Measurements from ENCODE around the gene DBN1. TPM values are rescaled to one million over a fixed set of nuclear protein-coding genes. Genes with fewer than 3 reads are reported as not detected.
A peak's percentile ranks its signal among the peaks of the same experiment; 100 is the strongest.

The DBN1 gene
- total and polyA plus RNA-seq, 2 of the 8 experiments (the other 6 are each of a cell fraction or from before 2014, with no cell fraction given) = 168 to 333 TPM

- TF ChIP-seq ASH2L (IDR thresholded peaks at IDR 0.05; ENCODE audit: low read length) (peak; percentile 36), SUZ12 (IDR thresholded peaks at IDR 0.05; ENCODE audit: low read length) (no peak), ZNF274 (IDR thresholded peaks at IDR 0.05; ENCODE audit: borderline replicate concordance, extremely low read depth, low read length) (no peak), GABPA (IDR thresholded peaks at IDR 0.05; ENCODE audit: borderline replicate concordance, insufficient read depth, low read length) (peak; percentile 71; the same call in 1 of the 2 replicates), TCF12 (IDR thresholded peaks at IDR 0.05; ENCODE audit: low read depth, low read length) (no peak), KDM1A (IDR thresholded peaks at IDR 0.05; ENCODE audit: borderline replicate concordance, low read length) (no peak), GTF2F1 (IDR thresholded peaks at IDR 0.05; ENCODE audit: borderline replicate concordance, low read depth, low read length) (no peak), TBP (IDR thresholded peaks at IDR 0.05; ENCODE audit: low read depth, low read length) (no peak), KDM5A (IDR thresholded peaks at IDR 0.05; ENCODE audit: low read length) (no peak), EZH2 (IDR thresholded peaks at IDR 0.05; ENCODE audit: low read depth, low read length, severe bottlenecking) (no peak), RNF2 (IDR thresholded peaks at IDR 0.05; ENCODE audit: borderline replicate concordance, low read depth, low read length, missing control alignments, poor library complexity, severe bottlenecking) (no peak), POLR2A (IDR thresholded peaks at IDR 0.05; ENCODE audit: control extremely low read depth in 1 of 2, low read depth in 2 of 2, low read length in 2 of 2) (no peak), SP4 (IDR thresholded peaks at IDR 0.05; ENCODE audit: low read length) (no peak), BACH1 (IDR thresholded peaks at IDR 0.05; ENCODE audit: low read length) (no peak), EP300 (IDR thresholded peaks at IDR 0.05; ENCODE audit: borderline replicate concordance in 1 of 2, low read depth in 2 of 2, low read length in 2 of 2) (no peak)
Measured at GRCh38 chr5:177500685-177501522, 27.5 kb upstream of the DBN1 start (continued).
